Gastroesophageal sphincter (tissue), 3 donors: Measurements from ENCODE around the gene TMCO4.

Source experiments
- CTCF ChIP-seq, 4 experiments: fragments of 200-600 bp in 2 of 4; fragments of 450-650 bp in 2 of 4; sonication (generic) in 1 of 4; IDR thresholded peaks; one replicate each; pipeline ENCODE4 v1.5.1; 2017 to 2019; ENCODE audit warnings: antibody characterized with exemption in 4 of 4, mild to moderate bottlenecking in 2 of 4, moderate library complexity in 2 of 4
- POLR2A ChIP-seq, 2 donors: fragments of 450-650 bp; IDR thresholded peaks; one replicate each; pipeline ENCODE4 v1.6.1; 2017; ENCODE audit warnings: antibody characterized with exemption in 2 of 2, mild to moderate bottlenecking in 2 of 2, moderate library complexity in 1 of 2

- no peak for TF ChIP-seq CTCF (IDR thresholded peaks at IDR 0.05)
- TF ChIP-seq POLR2A (IDR thresholded peaks at IDR 0.05), result no peak
Observed at GRCh38 chr1:19738669-19739068, 61.0 kb downstream of the TMCO4 start.
